ENCODE measurements around the gene ATP9B.

- TF ChIP-seq CTCF (conservative IDR thresholded peaks at IDR 0.05 in 1 of 2, IDR thresholded peaks at IDR 0.05 in 1 of 2; ENCODE audit: extremely low read depth in 1 of 2, insufficient read depth in 1 of 2, low read depth in 1 of 2, low read length in 2 of 2) (no peak), EZH2 (IDR thresholded peaks at IDR 0.05; ENCODE audit: borderline replicate concordance, low read length) (no peak)
Observed at GRCh38 chr18:79283929-79284328, 214.7 kb downstream of the ATP9B start.
